NCI-H2196 treated with DMSO at 0.1 percent for 48 hours (cell line): ENCODE results near the gene CALHM6.

Experiments used
- DNase-seq: peaks from one replicate; lab custom pipeline; 2025; ENCODE audit not compliant: unreplicated experiment; lab: John Stamatoyannopoulos, UW

The CALHM6 gene

DNA sequence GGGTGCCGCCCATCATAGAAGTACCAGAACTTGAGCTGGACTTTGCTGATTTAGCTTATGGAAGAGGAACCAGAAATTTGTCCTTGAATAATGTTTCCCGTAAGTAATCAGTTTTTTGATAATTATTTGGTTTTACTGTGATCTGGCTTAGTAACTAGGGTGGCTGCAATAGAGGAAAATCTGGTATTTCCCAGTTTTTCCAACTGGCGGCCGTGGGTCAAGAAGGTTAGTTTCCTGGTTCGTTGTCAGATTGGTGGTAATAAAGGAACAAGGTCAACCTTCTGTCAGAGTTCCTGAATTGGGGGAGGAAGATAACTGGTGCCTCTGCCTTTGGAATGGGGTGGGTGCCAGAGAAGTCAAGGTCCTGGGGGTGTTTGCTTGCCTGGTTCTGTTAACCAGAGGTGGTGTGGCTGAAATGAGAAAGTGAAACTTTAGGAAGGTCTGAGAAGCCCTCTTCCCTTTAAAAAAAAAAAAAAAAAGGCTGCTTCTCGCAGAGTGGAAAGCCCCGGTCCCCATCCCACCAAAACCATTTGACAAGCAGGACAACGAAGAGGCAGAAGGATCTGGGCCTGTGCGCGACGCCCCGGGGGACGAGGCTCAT lies at the start of gene CALHM6:
Gene CALHM6, plus strand, starts transcription at position 45 of the 601 bp plus-strand sequence. Its CDS starts 555 bp downstream, at position 600.
- DNase-seq, result no peak

DNA sequence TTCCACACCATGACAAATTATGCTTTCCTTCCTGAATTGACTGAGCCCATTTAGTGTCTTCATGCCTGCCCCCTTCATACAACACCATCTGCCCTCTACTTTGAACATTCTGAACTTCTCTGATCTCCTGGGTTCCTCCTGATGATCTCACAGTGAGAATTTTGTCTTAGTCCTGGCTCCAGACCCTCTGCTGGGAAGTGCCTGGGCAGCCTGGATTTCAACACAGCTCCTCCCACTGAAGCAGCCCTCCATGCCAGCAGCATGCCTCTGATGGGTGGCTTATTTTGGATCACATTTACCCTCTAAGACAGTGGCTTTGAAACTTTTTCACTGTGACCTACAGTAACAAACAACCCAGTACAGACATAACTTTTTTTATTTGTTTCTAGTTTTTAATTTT lies 48.9 kb upstream of the CALHM6 start:
- DNase-seq, result no peak

DNA sequence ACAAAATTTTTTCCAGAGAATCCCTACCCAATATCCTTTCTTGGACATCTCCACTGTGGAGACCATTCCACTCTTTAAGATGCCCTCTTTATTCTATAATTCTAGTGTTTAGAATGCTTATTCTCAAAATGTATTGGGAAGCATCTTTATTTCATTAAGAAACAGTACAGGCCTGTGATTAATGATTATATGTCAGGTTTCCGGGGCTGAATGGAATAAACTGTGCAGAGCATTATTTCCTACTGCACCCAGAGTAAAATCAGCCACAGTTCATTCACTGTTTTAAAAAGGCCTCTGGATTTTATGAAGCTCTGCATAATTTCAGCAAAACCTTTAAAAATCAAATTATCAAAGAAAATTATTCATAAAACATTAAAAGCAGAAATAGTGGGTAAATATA lies 47.8 kb upstream of the CALHM6 start:
- DNase-seq, result no peak

DNA sequence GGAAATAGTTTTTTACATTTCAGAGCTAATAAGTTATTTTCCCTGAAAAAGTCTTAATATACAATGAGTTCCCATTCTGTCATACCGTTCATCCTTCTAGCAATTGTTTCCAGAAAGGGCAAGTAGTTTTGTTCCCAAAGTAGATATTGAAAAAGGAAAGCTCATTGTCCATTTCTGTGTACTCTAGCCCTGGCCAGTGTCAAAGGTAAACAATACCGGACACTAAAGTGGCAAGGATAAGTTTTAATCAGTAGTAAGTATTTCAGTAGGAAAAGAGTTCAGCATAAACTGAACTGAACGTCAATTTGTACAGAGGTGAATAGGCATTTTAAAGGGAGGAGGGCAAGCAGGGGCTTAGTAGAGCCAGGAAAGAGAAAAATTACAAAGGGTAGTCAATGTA lies 43.5 kb upstream of the CALHM6 start:
- no peak for DNase-seq

DNA sequence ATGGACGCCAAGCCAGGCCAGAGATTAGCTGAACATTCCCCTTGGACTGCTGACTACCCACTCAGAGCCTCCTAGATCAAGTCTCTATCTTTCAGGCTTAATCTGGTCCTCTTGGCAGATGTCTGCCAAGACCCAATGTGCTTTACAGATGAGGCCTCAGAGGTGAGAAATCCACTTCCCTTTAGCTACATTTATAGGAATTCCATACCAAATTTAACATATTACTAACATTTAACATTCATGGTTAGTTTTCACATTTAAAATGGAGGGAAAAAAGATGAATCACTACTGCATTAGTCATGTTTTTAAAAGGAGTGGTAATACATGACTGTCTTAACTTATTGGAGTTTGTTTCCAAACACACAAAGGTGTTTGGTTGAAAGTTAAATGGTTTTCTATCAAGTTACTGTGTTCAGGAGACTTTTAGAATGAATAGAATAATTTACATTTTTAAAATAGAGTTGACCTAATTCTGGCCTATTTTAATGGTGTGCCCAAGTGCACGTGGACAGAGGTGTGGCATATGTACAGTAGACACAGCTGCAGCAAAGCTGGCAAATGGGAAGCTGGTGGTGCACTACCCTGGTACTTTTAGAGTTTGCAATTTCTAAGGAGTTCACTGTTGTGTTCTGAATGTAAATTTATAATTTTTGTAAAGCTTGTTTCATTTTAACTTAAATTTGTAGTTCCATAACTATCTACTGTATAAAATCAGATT lies 41.9 kb upstream of the CALHM6 start:
- no peak for DNase-seq

DNA sequence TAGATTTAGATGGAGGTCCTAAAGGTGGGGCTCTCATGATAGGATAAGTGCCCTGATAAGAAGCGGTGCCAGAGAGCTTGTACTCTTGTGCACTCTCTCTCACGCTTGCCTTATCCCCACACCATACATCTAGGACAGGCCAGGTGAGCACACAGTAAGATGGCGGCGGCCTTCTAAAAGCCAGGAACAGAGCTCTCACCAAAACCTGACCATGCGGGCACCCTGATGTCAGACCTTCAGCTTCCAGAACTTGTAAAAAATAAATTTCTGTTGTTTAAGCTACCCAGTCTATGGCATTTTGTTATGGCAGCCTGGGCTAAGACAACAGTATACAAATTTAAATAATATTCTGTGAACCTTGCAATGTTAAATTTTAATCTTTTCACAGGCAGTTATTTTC lies 40.8 kb upstream of the CALHM6 start:
- DNase-seq, result no peak

DNA sequence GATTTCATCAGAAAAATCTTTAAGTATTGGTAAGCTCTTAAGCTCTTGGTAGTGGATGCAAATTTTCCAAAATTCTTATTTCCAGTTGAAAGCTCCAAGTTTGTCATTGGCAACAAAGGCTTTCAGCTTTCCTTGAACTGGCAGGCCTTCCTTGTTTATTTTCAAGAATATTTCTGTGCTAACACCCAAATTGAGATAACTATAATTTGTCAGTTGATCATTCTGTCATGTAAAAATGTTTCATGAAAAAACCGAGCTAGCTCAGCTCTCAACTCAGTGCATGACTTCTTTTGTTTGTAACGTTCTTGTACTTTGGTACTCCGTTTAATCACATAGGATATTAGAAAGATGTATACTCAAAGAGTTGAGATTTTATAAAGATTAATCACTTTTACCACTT lies 38.9 kb upstream of the CALHM6 start:
- no peak for DNase-seq

DNA sequence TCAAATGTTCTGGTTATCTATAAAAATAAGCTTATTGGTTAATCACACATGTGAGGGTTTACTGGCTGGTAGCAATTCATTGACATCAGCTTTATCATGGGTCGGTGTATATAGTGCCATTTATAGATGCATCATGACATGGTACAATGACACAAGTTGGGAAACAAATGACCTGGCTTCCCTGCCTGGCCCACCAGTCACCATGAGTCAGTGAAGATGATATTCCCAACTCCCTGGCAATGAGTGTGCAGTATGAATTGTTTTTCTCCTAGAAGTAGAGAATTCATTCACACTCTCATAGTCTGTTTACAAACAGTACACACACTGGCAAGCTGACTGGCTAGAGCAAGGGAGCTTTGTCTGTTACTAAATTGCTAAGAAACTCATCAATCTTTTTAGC lies 37.2 kb upstream of the CALHM6 start:
- DNase-seq, result no peak

DNA sequence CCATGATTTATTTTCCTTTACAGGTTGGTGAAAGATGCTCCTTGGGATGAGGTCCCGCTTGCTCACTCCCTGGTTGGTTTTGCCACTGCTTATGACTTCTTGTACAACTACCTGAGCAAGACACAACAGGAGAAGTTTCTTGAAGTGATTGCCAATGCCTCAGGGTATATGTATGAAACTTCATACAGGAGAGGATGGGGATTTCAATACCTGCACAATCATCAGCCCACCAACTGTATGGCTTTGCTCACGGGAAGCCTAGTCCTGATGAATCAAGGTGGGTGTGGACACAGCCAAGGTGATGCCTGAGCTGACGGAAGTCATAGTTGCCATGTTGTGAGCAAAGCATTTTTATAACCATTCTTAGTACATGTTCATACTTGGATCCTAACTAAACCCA lies 34.6 kb upstream of the CALHM6 start:
- no peak for DNase-seq

DNA sequence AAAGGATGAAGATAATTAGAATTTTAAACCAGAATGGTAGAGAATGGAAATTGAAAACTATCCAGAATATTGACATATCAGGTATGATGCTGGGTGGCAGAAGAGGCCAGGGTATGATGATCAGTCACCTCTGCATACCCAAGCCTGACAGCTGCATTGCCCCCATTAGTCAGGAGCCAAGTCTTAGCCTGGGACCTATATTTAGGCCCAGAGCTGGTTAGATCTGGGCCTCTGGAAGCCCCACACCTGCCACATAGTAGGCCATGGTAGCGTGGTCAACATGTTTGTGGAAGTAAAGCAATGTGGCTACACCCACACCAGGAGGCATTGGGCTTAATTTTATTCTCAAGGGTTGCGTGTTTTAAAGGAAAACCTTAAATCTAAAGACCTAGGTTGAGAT lies 32.1 kb upstream of the CALHM6 start:
- no peak for DNase-seq

DNA sequence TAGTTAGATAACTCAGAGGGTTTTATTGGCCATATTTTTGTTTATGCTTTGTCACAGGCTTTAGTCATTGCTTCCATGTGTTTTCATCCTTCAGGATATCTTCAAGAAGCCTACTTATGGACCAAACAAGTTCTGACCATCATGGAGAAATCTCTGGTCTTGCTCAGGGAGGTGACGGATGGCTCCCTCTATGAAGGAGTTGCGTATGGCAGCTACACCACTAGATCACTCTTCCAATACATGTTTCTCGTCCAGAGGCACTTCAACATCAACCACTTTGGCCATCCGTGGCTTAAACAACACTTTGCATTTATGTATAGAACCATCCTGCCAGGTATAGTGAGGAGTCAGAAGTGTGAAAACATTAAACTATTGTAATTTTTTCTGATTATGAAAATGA lies 30.3 kb upstream of the CALHM6 start:
- no peak for DNase-seq

DNA sequence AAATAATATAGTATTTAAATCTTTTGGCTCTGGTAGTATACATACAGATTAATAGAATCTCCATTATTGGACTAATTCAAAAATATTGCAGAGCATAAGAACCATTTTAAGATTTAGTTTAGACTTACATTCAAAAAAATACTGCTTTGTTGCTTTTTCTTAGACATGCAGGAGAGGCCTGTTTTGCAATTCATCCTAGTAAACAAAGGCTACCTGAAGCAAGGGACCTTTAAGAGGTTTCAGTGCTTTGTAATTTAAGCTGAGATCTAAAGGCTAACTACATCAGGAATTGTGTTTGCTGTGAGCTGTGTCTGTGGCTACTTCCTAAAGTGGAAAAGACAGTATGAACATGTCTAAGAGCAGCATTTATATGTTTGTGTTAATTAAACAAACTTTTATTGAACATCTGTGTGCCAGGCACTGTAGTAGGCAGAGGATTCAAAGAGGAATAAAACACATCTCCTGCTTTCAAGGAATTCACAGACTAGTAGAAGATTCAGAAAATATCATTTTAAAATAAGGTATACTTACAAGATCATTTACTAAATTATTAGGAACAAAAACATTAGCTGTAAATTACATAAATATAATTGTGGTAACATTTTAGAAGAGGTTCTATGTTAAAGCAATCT lies 29.1 kb upstream of the CALHM6 start:
- no peak for DNase-seq

DNA sequence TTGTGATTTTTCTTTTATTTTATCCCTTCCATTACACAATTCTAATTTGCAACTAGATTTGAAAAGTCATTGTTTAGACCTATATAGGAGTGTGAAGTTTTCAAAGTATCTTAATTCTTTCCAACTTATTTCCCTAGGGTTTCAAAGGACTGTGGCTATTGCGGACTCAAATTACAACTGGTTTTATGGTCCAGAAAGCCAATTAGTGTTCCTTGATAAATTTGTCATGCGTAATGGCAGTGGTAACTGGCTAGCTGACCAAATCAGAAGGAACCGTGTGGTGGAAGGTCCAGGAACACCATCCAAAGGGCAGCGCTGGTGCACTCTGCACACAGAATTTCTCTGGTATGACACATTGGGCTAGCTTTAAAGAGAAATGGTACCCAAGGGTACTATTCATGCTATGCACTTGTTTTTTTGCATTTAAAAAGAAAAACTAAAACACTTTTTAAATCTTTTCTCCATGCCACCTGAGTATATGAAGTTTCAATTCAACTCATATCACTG lies 27.9 kb upstream of the CALHM6 start:
- DNase-seq, result no peak

DNA sequence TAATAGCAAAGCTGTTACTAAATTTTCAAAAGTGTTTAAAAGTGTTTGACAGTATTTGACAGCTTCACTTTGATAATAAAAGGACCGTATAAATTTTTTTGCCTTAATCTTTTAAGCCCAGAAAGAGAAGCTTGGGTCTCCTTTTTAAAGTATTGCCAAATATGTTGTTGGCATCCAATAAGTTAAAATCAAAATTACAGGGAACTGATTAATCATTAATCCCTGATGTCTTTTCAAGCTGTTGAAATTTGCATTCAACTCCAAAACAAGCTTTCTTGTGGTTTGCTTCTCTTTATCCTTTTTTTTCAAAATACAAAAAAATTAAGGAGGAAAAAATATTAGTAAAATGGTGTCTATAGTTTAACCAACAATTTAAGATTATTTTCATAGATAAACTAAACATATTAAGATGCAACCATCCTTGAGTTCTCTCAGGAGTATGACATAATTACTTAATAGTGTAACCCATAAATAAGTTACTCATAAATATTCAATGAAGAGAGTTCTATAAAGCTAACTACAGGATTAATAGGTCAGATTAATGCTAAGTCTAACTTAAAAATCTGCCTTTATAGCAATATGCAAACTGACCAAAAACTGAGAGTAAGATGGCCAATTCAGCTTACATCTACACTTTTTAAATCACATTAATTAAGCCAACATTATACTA lies 27.0 kb upstream of the CALHM6 start:
- DNase-seq, result no peak

DNA sequence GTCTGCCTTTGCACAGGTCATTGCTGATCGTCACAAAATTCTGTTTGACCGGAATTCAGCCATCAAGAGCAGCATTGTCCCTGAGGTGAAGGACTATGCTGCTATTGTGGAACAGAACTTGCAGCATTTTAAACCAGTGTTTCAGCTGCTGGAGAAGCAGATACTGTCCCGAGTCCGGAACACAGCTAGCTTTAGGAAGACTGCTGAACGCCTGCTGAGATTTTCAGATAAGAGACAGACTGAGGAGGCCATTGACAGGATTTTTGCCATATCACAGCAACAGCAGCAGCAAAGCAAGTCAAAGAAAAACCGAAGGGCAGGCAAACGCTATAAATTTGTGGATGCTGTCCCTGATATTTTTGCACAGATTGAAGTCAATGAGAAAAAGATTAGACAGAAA lies 24.6 kb upstream of the CALHM6 start:
- DNase-seq, result no peak

DNA sequence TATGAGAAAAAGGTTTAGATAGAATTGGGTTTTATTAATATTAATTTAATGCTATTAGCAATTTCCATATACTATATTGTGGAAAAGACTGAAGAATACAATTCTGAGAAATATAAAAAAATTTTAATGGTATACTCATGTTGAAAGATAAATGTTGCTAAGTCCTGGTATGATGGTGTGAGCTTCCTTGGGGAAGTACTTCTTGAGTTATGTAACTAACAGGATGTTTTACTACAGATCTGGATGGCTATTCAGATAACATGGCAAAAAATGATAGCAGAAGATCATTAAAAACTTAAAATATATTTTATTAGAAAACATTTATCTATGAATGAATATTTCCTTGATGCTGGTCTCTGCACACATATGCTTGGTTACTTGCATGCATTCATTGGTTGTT lies 23.5 kb upstream of the CALHM6 start:
- DNase-seq, result no peak

DNA sequence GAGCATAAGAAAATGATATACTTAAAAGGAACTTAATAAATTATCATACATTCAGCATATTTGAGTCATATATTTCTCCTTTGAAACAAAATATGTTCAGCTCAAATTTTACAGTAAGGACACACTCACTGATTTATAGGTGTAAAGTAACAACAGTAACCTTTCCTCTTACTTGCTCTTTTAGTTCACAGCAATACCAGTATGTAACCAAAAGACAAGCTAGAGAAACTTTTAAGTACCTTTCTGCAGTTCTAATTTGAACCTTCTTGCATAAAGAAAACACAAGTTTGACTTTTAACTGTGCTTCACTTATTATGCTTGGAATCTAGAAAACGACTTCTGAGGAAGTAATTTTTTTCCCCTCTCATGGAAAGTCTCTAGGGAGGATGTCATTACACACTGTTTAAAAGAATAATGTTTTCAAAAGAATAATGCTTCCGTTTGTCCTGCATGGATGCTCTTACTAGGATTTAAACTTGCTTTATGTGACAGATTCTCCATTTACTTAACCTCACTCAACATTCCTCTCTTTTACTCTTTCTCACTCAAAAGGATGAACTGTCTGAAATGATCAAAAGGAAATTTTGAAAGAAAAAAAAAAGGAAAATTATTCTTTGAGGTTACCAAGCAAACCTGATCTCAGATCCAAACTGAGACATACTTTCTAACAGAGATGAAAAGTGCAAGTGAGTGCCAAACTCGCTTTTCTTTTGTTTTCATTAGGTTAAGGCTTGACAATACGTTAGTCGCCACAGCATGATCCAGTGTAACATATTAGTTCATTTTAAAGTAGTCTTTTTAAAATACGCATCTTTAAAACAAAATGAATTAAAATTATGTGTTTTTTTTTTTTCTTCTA lies 22.4 kb upstream of the CALHM6 start:
- DNase-seq, result no peak

DNA sequence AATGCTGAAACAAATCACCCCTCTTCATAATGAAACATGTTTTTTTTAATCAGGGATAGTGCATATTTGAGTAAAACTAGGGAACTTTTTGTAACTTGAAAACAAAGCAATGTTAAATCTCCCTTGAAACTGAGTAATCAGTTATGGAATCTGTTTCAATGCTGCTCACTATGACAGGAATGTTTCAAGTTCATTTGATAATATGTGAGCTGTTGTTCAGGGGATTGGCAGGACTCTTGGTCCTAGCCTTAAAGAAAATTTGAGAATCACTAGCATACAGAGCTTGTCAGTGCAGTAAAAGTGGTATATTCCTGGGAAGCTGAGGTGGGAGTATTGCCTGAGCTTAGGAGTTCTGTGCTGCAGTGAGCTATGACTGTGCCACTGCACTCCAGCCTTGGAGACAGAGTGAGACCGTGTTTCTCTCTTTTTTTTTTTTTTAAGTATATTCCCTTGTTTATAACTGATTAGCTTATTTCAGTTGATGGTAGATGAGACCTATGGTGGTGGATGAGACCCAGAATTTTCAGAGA lies 21.6 kb upstream of the CALHM6 start:
- DNase-seq, result no peak

DNA sequence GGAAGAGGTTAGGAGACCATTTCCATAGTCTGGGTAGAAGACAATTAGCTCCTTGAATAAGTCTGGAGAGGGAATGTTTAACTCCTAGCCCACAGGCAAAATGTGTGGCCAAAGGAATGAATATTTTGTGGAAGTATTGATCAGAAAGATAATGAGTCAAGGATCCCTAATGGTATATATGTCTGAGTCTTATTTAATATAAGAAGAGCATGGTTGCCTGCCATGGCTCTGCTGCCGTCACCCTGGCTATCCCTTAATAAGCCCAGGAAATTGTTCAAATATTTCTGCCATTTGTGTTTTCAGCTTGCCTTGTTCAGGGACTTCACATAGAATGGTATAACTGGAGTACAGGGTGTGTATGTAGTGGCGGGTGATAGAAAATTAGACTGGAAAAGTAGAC lies 18.1 kb upstream of the CALHM6 start:
- no peak for DNase-seq

DNA sequence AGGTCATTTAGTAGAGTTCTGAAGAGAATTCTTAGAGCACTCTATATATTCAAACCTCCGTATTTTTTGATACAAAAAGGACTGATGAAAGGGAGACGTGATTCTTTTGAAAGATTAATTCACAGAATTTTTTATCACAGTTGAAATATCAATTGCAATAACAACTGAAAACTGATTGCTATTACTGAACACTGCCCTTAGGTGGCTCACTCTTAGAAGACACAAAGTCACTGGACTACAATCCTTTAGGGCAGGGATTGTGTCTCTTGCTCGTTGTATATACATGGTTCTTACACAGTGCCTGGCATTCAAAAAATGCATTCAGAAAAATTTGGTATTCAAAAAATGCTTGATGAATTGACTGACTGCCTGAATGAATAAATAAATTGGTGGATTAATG lies 17.1 kb upstream of the CALHM6 start:
- DNase-seq, result no peak

DNA sequence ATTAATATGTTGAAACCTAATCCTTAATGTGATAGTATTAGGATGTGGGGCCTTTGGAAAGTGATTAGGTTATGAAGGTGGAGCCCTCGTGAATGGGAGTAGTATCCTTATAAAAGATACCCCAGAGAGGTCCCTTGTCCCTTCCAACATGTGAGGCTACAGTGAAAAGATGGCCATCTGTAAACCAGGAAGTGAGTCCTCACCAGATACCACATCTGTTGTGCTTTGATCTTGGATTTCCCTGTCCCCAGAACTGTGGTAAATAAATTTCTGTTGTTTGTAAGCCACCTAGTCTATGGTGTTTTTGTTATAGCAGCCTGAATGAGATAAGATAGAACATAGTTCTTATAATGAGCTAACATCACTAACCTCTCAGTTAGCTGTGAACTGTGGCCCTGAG lies 16.6 kb upstream of the CALHM6 start:
- DNase-seq, result no peak
